Measurements from ENCODE around the gene BBX.

DNA sequence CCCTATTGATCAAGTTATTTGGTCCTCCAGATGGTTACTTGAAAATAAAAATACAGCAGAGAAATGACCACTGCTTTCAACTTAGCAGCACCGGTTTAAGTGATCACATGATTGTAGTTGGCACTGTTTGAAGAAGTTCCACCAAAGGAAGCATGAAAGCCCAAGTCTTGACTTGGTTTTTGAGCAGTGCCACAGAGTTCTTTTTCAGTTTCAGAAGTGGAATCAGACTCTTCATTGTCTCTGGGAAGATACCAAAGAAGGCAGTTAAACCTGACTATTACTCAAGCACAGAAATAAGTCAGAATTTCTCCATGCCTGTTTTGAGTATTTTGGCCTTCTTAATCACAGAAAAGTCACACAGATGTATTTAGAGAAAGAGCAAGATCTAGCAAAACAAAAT, 66.7 kb downstream of the BBX start:
- TF ChIP-seq CTCF (IDR thresholded peaks at IDR 0.05) (no peak), POLR2A (IDR thresholded peaks at IDR 0.05) (no peak)

Measured in lower leg skin (tissue), 3 donors.